Liver (tissue), 9 donors: ENCODE data around the gene SLC4A3. TPM values are rescaled to one million over a fixed set of nuclear protein-coding genes. Genes with fewer than 3 reads are reported as not detected.

Source experiments
- DNase-seq: peaks from one replicate; pipeline ENCODE4 v3.0.0-alpha.2; 2017; ENCODE audit warnings: low spot score
- H3K27ac ChIP-seq, 2 donors: one replicate each; pipeline ENCODE4 v1.7.0; 2013; ENCODE audit warnings: inconsistent platforms in 2 of 2, low read length in 2 of 2, control low read depth in 1 of 2, low read depth in 1 of 2, mild to moderate bottlenecking in 1 of 2
- H3K27me3 ChIP-seq, 4 donors: one replicate each; pipeline versions ENCODE4 v1.6.1 to v1.7.0; 2013; ENCODE audit warnings: low read length in 3 of 4, inconsistent platforms in 1 of 4, mild to moderate bottlenecking in 1 of 4, moderate library complexity in 1 of 4; ENCODE audit not compliant: control insufficient read depth in 4 of 4, insufficient read depth in 4 of 4
- H3K36me3 ChIP-seq, 4 donors: one replicate each; pipeline versions ENCODE4 v1.6.1 to v1.7.0; 2013; ENCODE audit warnings: low read length in 3 of 4, mild to moderate bottlenecking in 3 of 4, low read depth in 1 of 4, moderate library complexity in 1 of 4; ENCODE audit not compliant: control insufficient read depth in 4 of 4, insufficient read depth in 3 of 4
- H3K4me1 ChIP-seq, 4 donors: one replicate each; pipeline versions ENCODE4 v1.6.1 to v1.7.0; 2013; ENCODE audit warnings: low read length in 3 of 4, mild to moderate bottlenecking in 3 of 4, moderate library complexity in 1 of 4; ENCODE audit not compliant: control insufficient read depth in 4 of 4, insufficient read depth in 4 of 4
- H3K4me3 ChIP-seq, 3 donors: one replicate each; pipeline versions ENCODE4 v1.6.1 to v1.7.0; 2013; ENCODE audit warnings: low read length in 3 of 3, control low read depth in 1 of 3, low read depth in 1 of 3, mild to moderate bottlenecking in 1 of 3
- H3K9ac ChIP-seq, 2 donors: one replicate each; pipeline ENCODE4 v1.7.0; 2013; ENCODE audit warnings: low read length in 2 of 2, mild to moderate bottlenecking in 2 of 2, moderate library complexity in 2 of 2, control low read depth in 1 of 2, low read depth in 1 of 2
- H3K9me3 ChIP-seq, 4 donors: one replicate each; pipeline versions ENCODE4 v1.6.1 to v1.7.0; 2013; ENCODE audit warnings: low read length in 3 of 4; ENCODE audit not compliant: control insufficient read depth in 4 of 4
- FOXA2 ChIP-seq: IDR thresholded peaks from 2 replicates; pipeline ENCODE4 v1.6.1; 2016; ENCODE audit warnings: antibody characterized with exemption
- GABPA ChIP-seq, 2 donors: IDR thresholded peaks in 1 of 2; conservative IDR thresholded peaks in 1 of 2; 2 replicates each; pipeline ENCODE4 v1.6.1; 2016; ENCODE audit warnings: antibody characterized with exemption in 2 of 2, mild to moderate bottlenecking in 1 of 2, moderate library complexity in 1 of 2
- HNF4G ChIP-seq: IDR thresholded peaks from 2 replicates; pipeline ENCODE4 v1.6.1; 2016; ENCODE audit warnings: antibody characterized with exemption
- JUND ChIP-seq, 2 donors: IDR thresholded peaks; 2 replicates each; pipeline ENCODE4 v1.6.1; 2016; ENCODE audit warnings: antibody characterized with exemption in 2 of 2
- NR2F2 ChIP-seq: IDR thresholded peaks from 2 replicates; pipeline ENCODE4 v1.6.1; 2016; ENCODE audit warnings: antibody characterized with exemption
- RAD21 ChIP-seq, 2 donors: IDR thresholded peaks; 2 replicates each; pipeline ENCODE4 v1.6.1; 2016; ENCODE audit warnings: antibody characterized with exemption in 2 of 2, mild to moderate bottlenecking in 2 of 2
- RXRA ChIP-seq, 2 donors: IDR thresholded peaks; 2 replicates each; pipeline ENCODE4 v1.6.1; 2017 to 2018; ENCODE audit warnings: antibody characterized with exemption in 2 of 2, mild to moderate bottlenecking in 1 of 2
- SP1 ChIP-seq: IDR thresholded peaks from 2 replicates; pipeline ENCODE4 v1.6.1; 2018; ENCODE audit warnings: antibody characterized with exemption, mild to moderate bottlenecking
- TAF1 ChIP-seq: conservative IDR thresholded peaks from 2 replicates; pipeline ENCODE4 v1.6.1; 2016; ENCODE audit warnings: antibody characterized with exemption, mild to moderate bottlenecking
- YY1 ChIP-seq: IDR thresholded peaks from 2 replicates; pipeline ENCODE4 v1.6.1; 2016; ENCODE audit warnings: antibody characterized with exemption, mild to moderate bottlenecking
- WGBS: extraction: QIAGEN DNeasy Blood & Tissue Kit; methylation state at CpG from one replicate; pipeline ENCODE4 v1.1.7; 2013; 5-methylcytosine and 5-hydroxymethylcytosine counted together
- polyA plus RNA-seq, 2 donors: library from polyadenylated mRNA; stranded (reverse) in 1 of 2; unstranded in 1 of 2; fragments of 200-250 nt in 1 of 2; fragments of >200 nt in 1 of 2; fragmentation: Nextera tagmentation in 1 of 2; extraction: Ambion mirVana in 1 of 2; gene quantifications; one replicate each; pipeline versions ENCODE4 v1.2.1 to v1.2.3, GENCODE V29; 2013 to 2015
- total RNA-seq, 2 donors: library from RNA; depleted of rRNA; stranded (reverse); fragments of >200 nt; gene quantifications; one replicate each; pipeline ENCODE4 v1.2.3, GENCODE V29; 2014
- TF ChIP-seq, protein P1 (sequence below): IDR thresholded peaks from 2 replicates; pipeline ENCODE4 v1.6.1; 2016; ENCODE audit warnings: antibody characterized with exemption
- TF ChIP-seq, protein P2 (sequence below): IDR thresholded peaks from 2 replicates; pipeline ENCODE4 v1.6.1; 2016; ENCODE audit warnings: antibody characterized with exemption, mild to moderate bottlenecking
- TF ChIP-seq, protein P3 (sequence below): fragments of 150-350 bp; IDR thresholded peaks from 2 replicates; pipeline ENCODE4 v1.5.1; 2017; ENCODE audit warnings: improper control_type of control experiment, low read depth, low read length; ENCODE audit not compliant: missing input control
- TF ChIP-seq, protein P4 (sequence below): IDR thresholded peaks from 2 replicates; pipeline ENCODE4 v1.6.1; 2016; ENCODE audit warnings: antibody characterized with exemption
- donor health status: healthy.
- donor health status: healthy.
- donor health status: healthy.
- donor health status: healthy.
- donor health status: healthy.

The SLC4A3 gene
- total and polyA plus RNA-seq, 4 donors, result 0.08 to 0.19 (median 0.08) TPM

DNA sequence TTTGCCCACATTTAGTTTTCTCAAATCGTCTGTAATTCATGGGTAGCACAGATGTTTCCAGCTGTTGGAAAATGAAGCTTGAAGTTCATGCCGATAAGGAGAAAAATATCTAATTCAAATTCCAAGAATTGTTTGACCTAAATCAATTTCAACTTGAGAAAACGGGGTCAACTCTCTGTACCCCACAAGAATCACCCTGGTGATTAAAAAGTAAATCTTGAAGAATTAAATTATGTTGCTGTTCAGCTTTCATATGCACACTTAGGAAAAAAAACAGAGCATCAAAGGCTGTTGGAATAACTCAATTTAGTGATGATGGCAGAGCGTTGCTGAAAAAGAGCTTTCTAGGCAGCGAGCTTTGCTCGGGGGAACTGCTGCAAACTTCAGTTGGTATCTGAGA, 43.0 kb downstream of the SLC4A3 start:
- DNase-seq, result no peak
- WGBS, result 77% methylated on average over 6 of the region's 6 CpGs
- Histone ChIP-seq H3K36me3 (no peaks in the 10 kb centered on the region), H3K27ac (no peak overlapping the region), H3K4me3 (no peak overlapping the region), H3K9me3 (no peaks in the 10 kb centered on the region), H3K27me3 (no peaks in the 10 kb centered on the region), H3K4me1 (no peaks in the 10 kb centered on the region), H3K9ac (no peak overlapping the region)
- no peak for TF ChIP-seq RXRA (IDR thresholded peaks at IDR 0.05)
- no peak for TF ChIP-seq NR2F2
- TF ChIP-seq FOXA2, result no peak
- TF ChIP-seq TAF1, result no peak
- TF ChIP-seq HNF4G, result no peak

DNA sequence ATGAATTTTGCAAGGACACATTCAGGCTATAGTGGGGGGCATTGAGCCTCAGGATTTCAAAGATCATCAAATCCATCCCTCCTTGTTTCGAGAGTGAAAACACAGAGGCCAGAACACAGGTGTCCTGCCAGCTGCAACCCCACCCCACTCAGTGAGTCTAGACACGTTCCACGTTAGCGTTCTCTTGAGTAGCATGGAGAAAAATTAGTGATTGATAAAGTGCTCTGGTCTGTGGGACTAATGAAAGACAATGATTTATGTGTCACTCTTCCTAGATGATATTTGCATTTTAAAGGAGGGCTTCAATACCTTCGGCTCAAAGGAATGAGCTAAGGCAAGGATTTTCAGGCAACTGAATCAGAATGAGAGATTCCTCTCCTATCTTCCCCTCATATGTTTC, 43.8 kb downstream of the SLC4A3 start:
- DNase-seq, result no peak
- Histone ChIP-seq H3K9ac (no peak overlapping the region), H3K27me3 (no peaks in the 10 kb centered on the region), H3K9me3 (no peaks in the 10 kb centered on the region), H3K27ac (no peak overlapping the region), H3K4me3 (no peak overlapping the region), H3K4me1 (no peaks in the 10 kb centered on the region), H3K36me3 (no peaks in the 10 kb centered on the region)
- 62% methylated on average over 5 of the region's 5 CpGs for WGBS
- TF ChIP-seq, protein P1, sequence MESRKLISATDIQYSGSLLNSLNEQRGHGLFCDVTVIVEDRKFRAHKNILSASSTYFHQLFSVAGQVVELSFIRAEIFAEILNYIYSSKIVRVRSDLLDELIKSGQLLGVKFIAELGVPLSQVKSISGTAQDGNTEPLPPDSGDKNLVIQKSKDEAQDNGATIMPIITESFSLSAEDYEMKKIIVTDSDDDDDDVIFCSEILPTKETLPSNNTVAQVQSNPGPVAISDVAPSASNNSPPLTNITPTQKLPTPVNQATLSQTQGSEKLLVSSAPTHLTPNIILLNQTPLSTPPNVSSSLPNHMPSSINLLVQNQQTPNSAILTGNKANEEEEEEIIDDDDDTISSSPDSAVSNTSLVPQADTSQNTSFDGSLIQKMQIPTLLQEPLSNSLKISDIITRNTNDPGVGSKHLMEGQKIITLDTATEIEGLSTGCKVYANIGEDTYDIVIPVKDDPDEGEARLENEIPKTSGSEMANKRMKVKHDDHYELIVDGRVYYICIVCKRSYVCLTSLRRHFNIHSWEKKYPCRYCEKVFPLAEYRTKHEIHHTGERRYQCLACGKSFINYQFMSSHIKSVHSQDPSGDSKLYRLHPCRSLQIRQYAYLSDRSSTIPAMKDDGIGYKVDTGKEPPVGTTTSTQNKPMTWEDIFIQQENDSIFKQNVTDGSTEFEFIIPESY, result no peak
- TF ChIP-seq GABPA (IDR thresholded peaks at IDR 0.05 in 1 of 2, conservative IDR thresholded peaks at IDR 0.05 in 1 of 2), result no peak
- no peak for TF ChIP-seq JUND (IDR thresholded peaks at IDR 0.05)
- TF ChIP-seq FOXA2, result no peak
- TF ChIP-seq, protein P2, sequence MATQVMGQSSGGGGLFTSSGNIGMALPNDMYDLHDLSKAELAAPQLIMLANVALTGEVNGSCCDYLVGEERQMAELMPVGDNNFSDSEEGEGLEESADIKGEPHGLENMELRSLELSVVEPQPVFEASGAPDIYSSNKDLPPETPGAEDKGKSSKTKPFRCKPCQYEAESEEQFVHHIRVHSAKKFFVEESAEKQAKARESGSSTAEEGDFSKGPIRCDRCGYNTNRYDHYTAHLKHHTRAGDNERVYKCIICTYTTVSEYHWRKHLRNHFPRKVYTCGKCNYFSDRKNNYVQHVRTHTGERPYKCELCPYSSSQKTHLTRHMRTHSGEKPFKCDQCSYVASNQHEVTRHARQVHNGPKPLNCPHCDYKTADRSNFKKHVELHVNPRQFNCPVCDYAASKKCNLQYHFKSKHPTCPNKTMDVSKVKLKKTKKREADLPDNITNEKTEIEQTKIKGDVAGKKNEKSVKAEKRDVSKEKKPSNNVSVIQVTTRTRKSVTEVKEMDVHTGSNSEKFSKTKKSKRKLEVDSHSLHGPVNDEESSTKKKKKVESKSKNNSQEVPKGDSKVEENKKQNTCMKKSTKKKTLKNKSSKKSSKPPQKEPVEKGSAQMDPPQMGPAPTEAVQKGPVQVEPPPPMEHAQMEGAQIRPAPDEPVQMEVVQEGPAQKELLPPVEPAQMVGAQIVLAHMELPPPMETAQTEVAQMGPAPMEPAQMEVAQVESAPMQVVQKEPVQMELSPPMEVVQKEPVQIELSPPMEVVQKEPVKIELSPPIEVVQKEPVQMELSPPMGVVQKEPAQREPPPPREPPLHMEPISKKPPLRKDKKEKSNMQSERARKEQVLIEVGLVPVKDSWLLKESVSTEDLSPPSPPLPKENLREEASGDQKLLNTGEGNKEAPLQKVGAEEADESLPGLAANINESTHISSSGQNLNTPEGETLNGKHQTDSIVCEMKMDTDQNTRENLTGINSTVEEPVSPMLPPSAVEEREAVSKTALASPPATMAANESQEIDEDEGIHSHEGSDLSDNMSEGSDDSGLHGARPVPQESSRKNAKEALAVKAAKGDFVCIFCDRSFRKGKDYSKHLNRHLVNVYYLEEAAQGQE, result no peak
- TF ChIP-seq YY1, result no peak
- no peak for TF ChIP-seq SP1
- TF ChIP-seq TAF1, result no peak
- TF ChIP-seq, protein P3, sequence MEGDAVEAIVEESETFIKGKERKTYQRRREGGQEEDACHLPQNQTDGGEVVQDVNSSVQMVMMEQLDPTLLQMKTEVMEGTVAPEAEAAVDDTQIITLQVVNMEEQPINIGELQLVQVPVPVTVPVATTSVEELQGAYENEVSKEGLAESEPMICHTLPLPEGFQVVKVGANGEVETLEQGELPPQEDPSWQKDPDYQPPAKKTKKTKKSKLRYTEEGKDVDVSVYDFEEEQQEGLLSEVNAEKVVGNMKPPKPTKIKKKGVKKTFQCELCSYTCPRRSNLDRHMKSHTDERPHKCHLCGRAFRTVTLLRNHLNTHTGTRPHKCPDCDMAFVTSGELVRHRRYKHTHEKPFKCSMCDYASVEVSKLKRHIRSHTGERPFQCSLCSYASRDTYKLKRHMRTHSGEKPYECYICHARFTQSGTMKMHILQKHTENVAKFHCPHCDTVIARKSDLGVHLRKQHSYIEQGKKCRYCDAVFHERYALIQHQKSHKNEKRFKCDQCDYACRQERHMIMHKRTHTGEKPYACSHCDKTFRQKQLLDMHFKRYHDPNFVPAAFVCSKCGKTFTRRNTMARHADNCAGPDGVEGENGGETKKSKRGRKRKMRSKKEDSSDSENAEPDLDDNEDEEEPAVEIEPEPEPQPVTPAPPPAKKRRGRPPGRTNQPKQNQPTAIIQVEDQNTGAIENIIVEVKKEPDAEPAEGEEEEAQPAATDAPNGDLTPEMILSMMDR, result no peak
- TF ChIP-seq, protein P4, sequence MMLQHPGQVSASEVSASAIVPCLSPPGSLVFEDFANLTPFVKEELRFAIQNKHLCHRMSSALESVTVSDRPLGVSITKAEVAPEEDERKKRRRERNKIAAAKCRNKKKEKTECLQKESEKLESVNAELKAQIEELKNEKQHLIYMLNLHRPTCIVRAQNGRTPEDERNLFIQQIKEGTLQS, result no peak
- no peak for TF ChIP-seq RAD21 (IDR thresholded peaks at IDR 0.05)
- TF ChIP-seq HNF4G, result no peak
- TF ChIP-seq NR2F2, result no peak
- TF ChIP-seq RXRA (IDR thresholded peaks at IDR 0.05), result no peak
